HFFc6 (cell line): ENCODE results near the gene SFXN2. TPM values are rescaled to one million over a fixed set of nuclear protein-coding genes. Genes with fewer than 3 reads are reported as not detected.

ENCODE experiments used
- DNase-seq: peaks from one replicate; pipeline ENCODE4 v3.0.0-alpha.2; 2018
- H3K27ac Mint-ChIP-seq: 2 replicates; pipeline ENCODE4 v1.8.0; 2020; ENCODE audit warnings: mild to moderate bottlenecking, mixed read lengths
- H3K27me3 Mint-ChIP-seq: 2 replicates; pipeline ENCODE4 v1.8.0; 2021; ENCODE audit warnings: mild to moderate bottlenecking, moderate library complexity, mixed read lengths; ENCODE audit not compliant: insufficient read depth
- H3K36me3 Mint-ChIP-seq: 2 replicates; pipeline ENCODE4 v1.8.0; 2021; ENCODE audit warnings: low read depth, mixed read lengths
- H3K4me1 Mint-ChIP-seq: 2 replicates; pipeline ENCODE4 v1.8.0; 2020; ENCODE audit warnings: low read depth, mixed read lengths
- H3K4me3 Mint-ChIP-seq: 2 replicates; pipeline ENCODE4 v1.8.0; 2020; ENCODE audit warnings: mild to moderate bottlenecking, moderate library complexity, mixed read lengths
- H3K9me3 Mint-ChIP-seq: 2 replicates; pipeline ENCODE4 v1.8.0; 2020; ENCODE audit warnings: mild to moderate bottlenecking, mixed read lengths
- CTCF ChIP-seq: fragments of 200-600 bp; sonication (generic); IDR thresholded peaks from 2 replicates; pipeline ENCODE4 v1.5.0; 2021; ENCODE audit warnings: antibody characterized with exemption, mild to moderate bottlenecking
- total RNA-seq, 6 experiments: library from RNA; stranded (reverse); fragmentation: NEBNext Ultra II Directional; extraction: Animal tissue kit (Norgen Biotek cat#: 25700); gene quantifications; 2 replicates in 1 of 6; 3 replicates in 5 of 6; pipeline ENCODE4 v1.2.3, GENCODE V29; 2021

SFXN2 gene
- total RNA-seq, 6 experiments from 2014 or later, result 2.2 to 4.4 (median 3.5) TPM

- H3K4me3 Mint-ChIP-seq, result peak within 1 kb of the TSS; percentile 95
Observed at GRCh38 chr10:102743588-102744373, 29.3 kb downstream of the SFXN2 start, which contains the start of gene WBP1L. WBP1L (plus strand) TSS chr10:102743948; CDS start chr10:102744054, 106 bp downstream.

GRCh38 chr10:102744374-102745051 is 30.1 kb downstream of the SFXN2 start:
- peaks cover 35% of the 10 kb centered on the region for H3K4me1 Mint-ChIP-seq
- H3K36me3 Mint-ChIP-seq, result no peaks in the 10 kb centered on the region; the same call in 1 of the 2 replicates
- peak overlapping the region; percentile 79 for H3K27ac Mint-ChIP-seq
- TF ChIP-seq CTCF, result no peak
- peaks cover 1% of the 10 kb centered on the region for H3K27me3 Mint-ChIP-seq
- no peak for DNase-seq
- peak overlapping the region; percentile 95 for H3K4me3 Mint-ChIP-seq
- H3K9me3 Mint-ChIP-seq, result no peaks in the 10 kb centered on the region

More at GRCh38 chr10:102743588-102744373, 29.3 kb downstream of the SFXN2 start, which contains the start of gene WBP1L:
- no peak for TF ChIP-seq CTCF
- Mint-ChIP-seq H3K27me3 (peaks cover 1% of the 10 kb centered on the region), H3K27ac (peak within 1 kb of the TSS; percentile 79), H3K9me3 (no peaks in the 10 kb centered on the region), H3K4me1 (peaks cover 35% of the 10 kb centered on the region), H3K36me3 (no peaks in the 10 kb centered on the region; the same call in 1 of the 2 replicates)
- peak; percentile 100 for DNase-seq

DNA sequence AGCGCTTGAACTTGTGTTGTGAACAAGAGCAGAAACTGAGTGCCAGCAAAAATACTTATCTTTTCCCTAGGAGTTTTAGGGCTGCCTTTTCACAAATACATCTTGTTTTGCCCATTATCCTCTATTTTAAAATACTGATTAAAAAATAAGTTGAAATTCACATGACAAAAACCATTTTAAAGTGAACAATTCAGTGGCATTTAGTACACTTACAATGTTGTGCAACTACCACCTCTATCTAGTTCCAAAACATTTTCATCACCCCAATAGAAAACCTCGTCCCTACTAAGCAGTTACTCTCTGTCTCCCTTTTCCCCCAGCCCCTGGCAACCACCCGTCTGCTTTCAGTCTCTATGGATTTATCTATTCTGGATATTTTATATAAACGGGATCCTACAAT is 30.7 kb downstream of the SFXN2 start:
- peak overlapping the region; percentile 95 for H3K4me3 Mint-ChIP-seq
- no peaks in the 10 kb centered on the region for H3K9me3 Mint-ChIP-seq
- H3K36me3 Mint-ChIP-seq, result no peaks in the 10 kb centered on the region; the same call in 1 of the 2 replicates
- peaks cover 1% of the 10 kb centered on the region for H3K27me3 Mint-ChIP-seq
- peak overlapping the region; percentile 58; the same call in 1 of the 2 replicates for H3K27ac Mint-ChIP-seq
- DNase-seq, result no peak
- no peak for TF ChIP-seq CTCF
- peaks cover 35% of the 10 kb centered on the region for H3K4me1 Mint-ChIP-seq

DNA sequence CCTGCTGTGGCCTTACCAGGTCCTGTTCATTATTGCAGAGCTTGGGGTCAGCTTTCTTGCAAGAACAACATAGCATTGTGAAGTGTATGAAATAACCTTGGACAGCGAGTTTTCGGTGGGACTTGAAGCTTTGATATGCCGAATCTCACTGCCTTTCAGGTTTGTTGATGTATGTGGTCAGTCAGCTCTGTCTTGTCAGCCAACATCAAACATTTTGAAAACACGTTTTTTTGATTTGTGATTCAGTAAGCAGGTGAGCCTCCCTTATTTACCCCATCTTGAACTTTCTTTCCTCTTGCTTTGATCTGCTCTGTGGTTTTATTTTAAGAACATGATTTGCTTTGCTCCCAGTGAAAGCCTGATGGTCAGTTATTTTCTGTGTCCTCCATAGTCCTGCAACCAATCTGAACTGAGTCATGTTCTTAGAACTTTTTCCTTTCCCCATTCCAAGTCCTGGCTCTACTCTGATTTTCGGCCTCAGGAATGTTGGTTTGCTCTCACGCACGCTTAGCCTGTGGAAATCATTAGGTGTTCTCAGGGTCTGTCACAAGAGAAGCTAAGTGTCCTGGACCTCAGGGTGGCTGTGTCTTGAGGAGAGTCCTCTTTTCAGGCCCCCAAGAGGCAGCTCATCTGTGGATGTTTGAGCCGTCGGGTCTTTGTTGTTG is 38.0 kb downstream of the SFXN2 start:
- no peak for TF ChIP-seq CTCF
- Mint-ChIP-seq H3K36me3 (peaks cover 4% of the 10 kb centered on the region), H3K27me3 (no peaks in the 10 kb centered on the region; the same call in 1 of the 2 replicates), H3K27ac (peak overlapping the region; percentile 84), H3K9me3 (no peaks in the 10 kb centered on the region), H3K4me1 (peaks cover 40% of the 10 kb centered on the region), H3K4me3 (peak overlapping the region; percentile 60)
- DNase-seq, result peak; percentile 91

GRCh38 chr10:102752934-102753664 is 38.7 kb downstream of the SFXN2 start:
- TF ChIP-seq CTCF, result peak; percentile 82
- Mint-ChIP-seq H3K4me3 (peak overlapping the region; percentile 60), H3K27ac (peak overlapping the region; percentile 84), H3K4me1 (peaks cover 40% of the 10 kb centered on the region), H3K9me3 (no peaks in the 10 kb centered on the region), H3K27me3 (no peaks in the 10 kb centered on the region; the same call in 1 of the 2 replicates), H3K36me3 (peaks cover 4% of the 10 kb centered on the region)
- peak; percentile 70 for DNase-seq
